Gastroesophageal sphincter (tissue), 4 donors: ENCODE measurements around the gene JARID2. TPM values are rescaled to one million over a fixed set of nuclear protein-coding genes. Genes with fewer than 3 reads are reported as not detected.
A peak's percentile ranks its signal among the peaks of the same experiment; 100 is the strongest.

Experiments used
- ATAC-seq: fragments of 150-250 bp; one replicate; pipeline ENCODE4 v1.9.1; 2016; ENCODE audit warnings: mild to moderate bottlenecking, moderate library complexity
- H3K27ac ChIP-seq, 4 donors: fragments of 200-600 bp; sonication (generic) in 3 of 4; 1 replicate in 3 of 4; 2 replicates in 1 of 4; pipeline ENCODE4 v1.5.1; 2016 to 2019
- H3K27me3 ChIP-seq: fragments of 200-600 bp; sonication (generic); one replicate; pipeline ENCODE4 v1.5.1; 2019
- H3K36me3 ChIP-seq, 2 donors: fragments of 200-600 bp; sonication (generic); one replicate each; pipeline ENCODE4 v1.5.1; 2019; ENCODE audit warnings: control low read depth in 1 of 2
- H3K4me1 ChIP-seq, 3 donors: fragments of 200-600 bp; sonication (generic); 1 replicate in 2 of 3; 2 replicates in 1 of 3; pipeline ENCODE4 v1.5.1; 2016 to 2019; ENCODE audit warnings: control low read depth in 2 of 3
- H3K4me3 ChIP-seq, 2 donors: fragments of 200-600 bp; sonication (generic); one replicate each; pipeline ENCODE4 v1.5.1; 2019; ENCODE audit warnings: mild to moderate bottlenecking in 1 of 2, moderate library complexity in 1 of 2
- H3K9me3 ChIP-seq, 3 donors: fragments of 200-600 bp; sonication (generic); one replicate each; pipeline ENCODE4 v1.5.1; 2017 to 2019; ENCODE audit warnings: control low read depth in 2 of 3
- CTCF ChIP-seq, 4 experiments: fragments of 200-600 bp in 2 of 4; fragments of 450-650 bp in 2 of 4; sonication (generic) in 1 of 4; IDR thresholded peaks; one replicate each; pipeline ENCODE4 v1.5.1; 2017 to 2019; ENCODE audit warnings: antibody characterized with exemption in 4 of 4, mild to moderate bottlenecking in 2 of 4, moderate library complexity in 2 of 4
- EP300 ChIP-seq: sonication (generic); formaldehyde crosslinking; IDR thresholded peaks from one replicate; pipeline ENCODE4 v1.6.1; 2017; ENCODE audit warnings: antibody characterized with exemption, mild to moderate bottlenecking
- POLR2A ChIP-seq, 2 donors: fragments of 450-650 bp; IDR thresholded peaks; one replicate each; pipeline ENCODE4 v1.6.1; 2017; ENCODE audit warnings: antibody characterized with exemption in 2 of 2, mild to moderate bottlenecking in 2 of 2, moderate library complexity in 1 of 2
- POLR2AphosphoS5 ChIP-seq: sonication (generic); formaldehyde crosslinking; IDR thresholded peaks from one replicate; pipeline ENCODE4 v1.6.1; 2017; ENCODE audit warnings: antibody characterized with exemption
- WGBS, 2 donors: methylation state at CpG; one replicate each; pipeline ENCODE4 v1.1.5; 2018; ENCODE audit warnings: low coverage in 1 of 2; 5-methylcytosine and 5-hydroxymethylcytosine counted together
- total RNA-seq, 4 donors: library from RNA; depleted of rRNA; stranded (reverse); fragments of >200 nt; gene quantifications; one replicate each; pipeline ENCODE4 v1.1.0, GENCODE V29; 2016

Gene JARID2
- total RNA-seq, 4 donors from 2014 or later: 6.8 to 12.3 (median 8.5) TPM

GRCh38 chr6:15452182-15452941 lies 206.5 kb downstream of the JARID2 start:
- 83 to 92% methylated on average over 9 of the region's 9 CpGs for WGBS, 2 donors
- Histone ChIP-seq H3K4me3 (no peak overlapping the region), H3K9me3 (no peaks in the 10 kb centered on the region), H3K36me3 (peaks cover 0 to 5% of the 10 kb centered on the region in 2 donors), H3K27me3 (no peaks in the 10 kb centered on the region), H3K4me1 (peaks cover 3 to 67% (median 5%) of the 10 kb centered on the region in 3 donors), H3K27ac (peak overlapping the region in 2 of 4 donors; percentile 1 to 67)
- TF ChIP-seq EP300 (no peak), POLR2AphosphoS5 (no peak), POLR2A (IDR thresholded peaks at IDR 0.05) (no peak), CTCF (IDR thresholded peaks at IDR 0.05) (no peak)
- no peak for ATAC-seq

GRCh38 chr6:15453186-15453585 lies 207.3 kb downstream of the JARID2 start:
- Histone ChIP-seq H3K9me3 (no peaks in the 10 kb centered on the region), H3K4me1 (peaks cover 3 to 66% (median 5%) of the 10 kb centered on the region in 3 donors), H3K4me3 (no peak overlapping the region), H3K36me3 (peaks cover 0 to 5% of the 10 kb centered on the region in 2 donors), H3K27ac (peak overlapping the region in 3 of 4 donors; percentile 25 to 67 (median 64)), H3K27me3 (no peaks in the 10 kb centered on the region)
- no peak for TF ChIP-seq EP300
- TF ChIP-seq POLR2A (IDR thresholded peaks at IDR 0.05): no peak
- peak; percentile 12 for TF ChIP-seq POLR2AphosphoS5
- peak; percentile 36 for ATAC-seq
- WGBS, 2 donors: 85 to 92% methylated on average over 2 to 4 of the region's 4 CpGs

- Histone ChIP-seq H3K27ac (peak overlapping the region in 3 of 4 donors; percentile 25 to 67 (median 64)), H3K9me3 (no peaks in the 10 kb centered on the region), H3K4me1 (peaks cover 3 to 66% (median 5%) of the 10 kb centered on the region in 3 donors), H3K4me3 (no peak overlapping the region), H3K27me3 (no peaks in the 10 kb centered on the region), H3K36me3 (peaks cover 0 to 5% of the 10 kb centered on the region in 2 donors)
- WGBS, 2 donors: 63 to 78% methylated on average over 5 of the region's 5 CpGs
- peak; percentile 74 for ATAC-seq
- TF ChIP-seq EP300 (no peak), POLR2AphosphoS5 (peak; percentile 58)
Measured at GRCh38 chr6:15453622-15454021, 207.8 kb downstream of the JARID2 start.

GRCh38 chr6:15456422-15456821 lies 210.6 kb downstream of the JARID2 start:
- Histone ChIP-seq H3K27me3 (no peaks in the 10 kb centered on the region), H3K27ac (no peak overlapping the region), H3K4me1 (peaks cover 3 to 67% (median 5%) of the 10 kb centered on the region in 3 donors), H3K9me3 (no peaks in the 10 kb centered on the region), H3K36me3 (peaks cover 0 to 5% of the 10 kb centered on the region in 2 donors), H3K4me3 (no peak overlapping the region)
- WGBS, 2 donors: 15 to 40% methylated on average over 2 of the region's 2 CpGs
- no peak for ATAC-seq
- TF ChIP-seq POLR2A (IDR thresholded peaks at IDR 0.05) (no peak), CTCF (IDR thresholded peaks at IDR 0.05) (no peak), POLR2AphosphoS5 (no peak), EP300 (no peak)

- no peaks in the 10 kb centered on the region for H3K27me3 ChIP-seq
- H3K4me3 ChIP-seq: no peak overlapping the region
- peaks cover 3 to 68% (median 5%) of the 10 kb centered on the region in 3 donors for H3K4me1 ChIP-seq
- H3K27ac ChIP-seq: no peak overlapping the region
- TF ChIP-seq POLR2A (IDR thresholded peaks at IDR 0.05) (no peak), POLR2AphosphoS5 (no peak), CTCF (IDR thresholded peaks at IDR 0.05) (no peak), EP300 (no peak)
- peaks cover 0 to 2% of the 10 kb centered on the region in 2 donors for H3K36me3 ChIP-seq
- 76 to 87% methylated on average over 3 to 4 of the region's 4 CpGs for WGBS, 2 donors
- no peak for ATAC-seq
- H3K9me3 ChIP-seq: no peaks in the 10 kb centered on the region
Measured at GRCh38 chr6:15457121-15457650, 211.3 kb downstream of the JARID2 start.
